OCI-LY7 (cell line): ENCODE measurements around the gene DENND5B.

Experiments used
- CTCF ChIP-seq: fragments of 200-600 bp; sonication (generic); conservative IDR thresholded peaks from 2 replicates; pipeline ENCODE4 v1.5.1; 2014; ENCODE audit warnings: mild to moderate bottlenecking, antibody characterized with exemption, low read length, moderate library complexity, mixed read lengths
- EZH2phosphoT487 ChIP-seq: fragments of 200-600 bp; sonication (generic); IDR thresholded peaks from 2 replicates; pipeline ENCODE4 v1.6.1; 2018; ENCODE audit warnings: low read depth, borderline replicate concordance, mild to moderate bottlenecking, mixed run types, antibody characterized with exemption, low read length, moderate library complexity, mixed read lengths

GRCh38 chr12:31586728-31587127 is 4.2 kb downstream of the DENND5B start:
- TF ChIP-seq CTCF (no peak), EZH2phosphoT487 (no peak)
